WI38 (cell line): ENCODE data around the gene DTL.

Source experiments
- H3K4me3 ChIP-seq: 2 replicates; pipeline ENCODE4 v1.5.1; 2011; ENCODE audit warnings: low read depth, mild to moderate bottlenecking, control low read depth, low read length
- CTCF ChIP-seq: IDR thresholded peaks from 2 replicates; pipeline ENCODE4 v1.5.1; 2012; ENCODE audit warnings: low read depth, mild to moderate bottlenecking, control low read depth, low read length

The DTL gene

GRCh38 chr1:212141404-212141803 lies 105.9 kb downstream of the DTL start:
- no peak for TF ChIP-seq CTCF
- no peak overlapping the region for H3K4me3 ChIP-seq

GRCh38 chr1:212142883-212143530 lies 107.5 kb downstream of the DTL start:
- no peak overlapping the region for H3K4me3 ChIP-seq
- TF ChIP-seq CTCF, result no peak

- TF ChIP-seq CTCF, result no peak
- no peak overlapping the region for H3K4me3 ChIP-seq
Observed at GRCh38 chr1:212147581-212148033, 112.1 kb downstream of the DTL start.

- TF ChIP-seq CTCF, result no peak
- no peak overlapping the region for H3K4me3 ChIP-seq
Observed at GRCh38 chr1:212149566-212149965, 114.0 kb downstream of the DTL start.

GRCh38 chr1:212152308-212152693 lies 116.8 kb downstream of the DTL start:
- TF ChIP-seq CTCF, result no peak
- H3K4me3 ChIP-seq, result no peak overlapping the region

GRCh38 chr1:212152869-212153268 lies 117.3 kb downstream of the DTL start:
- TF ChIP-seq CTCF, result no peak
- H3K4me3 ChIP-seq, result no peak overlapping the region

GRCh38 chr1:212153635-212154034 lies 118.1 kb downstream of the DTL start:
- no peak for TF ChIP-seq CTCF
- H3K4me3 ChIP-seq, result no peak overlapping the region
